Activated T-helper 1 cell treated with anti-CD3 and anti-CD28 coated beads, Interleukin-12 subunit alpha, Interleukin-12 subunit beta, Interleukin-2, Interleukin-4 antibody, amounts not matched to agents 30 ng/mL and 10 ng/mL and 1 ng/mL, durations not matched to agents 14 hours and 24 hours and 36 hours (primary cell): ENCODE measurements around the gene PDE6A. TPM values are rescaled to one million over a fixed set of nuclear protein-coding genes. Genes with fewer than 3 reads are reported as not detected.
"Not testable (repeated sequence)": the region's sequence is repeated elsewhere in the genome, so short reads cannot be mapped to it uniquely, and the experiment has no call there.

Experiments
- DNase-seq: peaks from one replicate; pipeline ENCODE4 v3.0.0; 2021; ENCODE audit warnings: low spot score
- H3K27ac Mint-ChIP-seq: one replicate; pipeline ENCODE4 v1.8.0; 2021; ENCODE audit warnings: mild to moderate bottlenecking, mixed read lengths
- H3K27me3 Mint-ChIP-seq: one replicate; pipeline ENCODE4 v1.8.0; 2022; ENCODE audit warnings: mild to moderate bottlenecking, moderate library complexity, mixed read lengths; ENCODE audit not compliant: insufficient read depth
- H3K36me3 Mint-ChIP-seq: one replicate; pipeline ENCODE4 v1.8.0; 2021; ENCODE audit warnings: low read depth, mixed read lengths
- H3K4me1 Mint-ChIP-seq: one replicate; pipeline ENCODE4 v1.8.0; 2021; ENCODE audit warnings: low read depth, mixed read lengths
- H3K4me3 Mint-ChIP-seq: one replicate; pipeline ENCODE4 v1.8.0; 2021; ENCODE audit warnings: mild to moderate bottlenecking, moderate library complexity, mixed read lengths
- H3K9me3 Mint-ChIP-seq: one replicate; pipeline ENCODE4 v1.8.0; 2021; ENCODE audit warnings: mixed read lengths
- intact Hi-C: fragments of 100-400 bp; cut with micrococcal nuclease; formaldehyde crosslinking; loops from one replicate; pipeline ENCODE4 v1.15.1; 2024
- total RNA-seq: library from RNA; stranded (reverse); gene quantifications from 2 replicates; pipeline ENCODE4 v1.2.3, GENCODE V29; 2022

PDE6A gene
- total RNA-seq, 1 donor from 2014 or later, result not detected

DNA sequence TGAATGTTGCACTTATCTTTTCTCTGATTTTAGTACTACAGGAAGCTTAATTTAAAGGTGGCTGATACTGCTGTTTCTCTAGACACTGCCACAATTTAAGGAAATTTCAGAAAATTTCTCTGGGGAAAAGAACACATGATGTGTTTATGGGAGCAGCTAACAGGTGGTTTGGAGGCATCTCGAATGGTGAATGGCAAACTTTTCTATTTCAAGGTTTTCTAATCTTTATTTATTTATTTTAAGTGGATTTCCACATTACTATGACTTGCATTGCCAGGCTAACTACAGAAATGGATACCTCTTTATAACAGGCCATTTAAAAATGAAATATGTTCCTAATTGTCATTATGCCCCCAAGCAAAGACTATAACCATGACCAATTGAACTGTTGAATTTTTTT, 50.4 kb downstream of the PDE6A start:
- no peaks in the 10 kb centered on the region for H3K9me3 Mint-ChIP-seq
- H3K4me1 Mint-ChIP-seq, result peaks cover 10% of the 10 kb centered on the region
- H3K27ac Mint-ChIP-seq, result no peak overlapping the region
- no peak for DNase-seq
- H3K36me3 Mint-ChIP-seq, result no peaks in the 10 kb centered on the region
- H3K4me3 Mint-ChIP-seq, result no peak overlapping the region
- peaks cover 1% of the 10 kb centered on the region for H3K27me3 Mint-ChIP-seq
- intact Hi-C loops, result no loop called here

DNA sequence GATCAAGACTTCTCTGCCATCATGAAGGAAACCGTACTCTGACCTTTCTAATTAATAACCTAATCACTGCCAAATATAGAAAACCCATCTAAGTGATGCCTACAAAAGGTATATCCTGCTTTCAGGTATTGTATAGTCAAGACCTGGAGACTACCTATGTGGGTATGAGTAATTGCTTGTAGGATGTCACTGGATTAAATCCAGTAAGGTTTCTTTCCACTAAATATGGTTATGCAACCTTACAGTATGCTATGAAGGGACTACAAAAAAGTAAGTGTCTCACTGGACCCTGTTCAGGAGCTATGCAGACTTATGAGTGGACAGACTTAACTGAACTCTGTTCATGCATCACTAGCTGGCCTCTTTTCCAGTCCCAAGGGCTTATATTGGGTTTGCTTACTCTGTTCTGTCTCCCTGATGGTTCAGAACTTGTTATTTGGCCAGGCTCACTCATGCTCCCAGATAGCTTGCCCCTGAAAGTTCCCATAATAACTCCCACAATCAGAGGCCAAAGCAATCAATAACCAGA, 51.1 kb downstream of the PDE6A start:
- no peak for DNase-seq
- no peaks in the 10 kb centered on the region for H3K36me3 Mint-ChIP-seq
- intact Hi-C loops, result no loop called here
- no peak overlapping the region for H3K27ac Mint-ChIP-seq
- no peak overlapping the region for H3K4me3 Mint-ChIP-seq
- no peaks in the 10 kb centered on the region for H3K9me3 Mint-ChIP-seq
- H3K4me1 Mint-ChIP-seq, result peaks cover 10% of the 10 kb centered on the region
- H3K27me3 Mint-ChIP-seq, result no peaks in the 10 kb centered on the region

DNA sequence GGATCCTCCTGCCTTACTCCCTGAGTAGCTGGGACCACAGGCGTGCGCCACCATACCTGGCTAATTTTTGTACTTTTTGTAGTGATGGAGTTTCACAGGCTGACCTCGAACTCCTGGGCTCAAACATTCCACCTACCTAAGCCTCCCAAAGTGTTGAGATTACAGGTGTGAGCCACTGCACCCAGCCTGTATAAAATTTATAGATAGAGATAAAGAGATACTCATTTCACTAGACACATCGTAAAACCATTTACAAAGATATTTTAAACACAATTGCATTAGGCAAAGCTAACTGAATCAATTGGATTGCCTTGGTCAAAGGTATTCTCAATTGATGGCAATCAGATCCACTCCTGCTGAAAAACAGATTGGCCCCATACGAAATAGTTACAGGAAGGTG, 52.0 kb downstream of the PDE6A start:
- Mint-ChIP-seq H3K36me3 (no peaks in the 10 kb centered on the region), H3K4me1 (peaks cover 10% of the 10 kb centered on the region), H3K9me3 (no peaks in the 10 kb centered on the region), H3K27ac (no peak overlapping the region), H3K4me3 (no peak overlapping the region), H3K27me3 (no peaks in the 10 kb centered on the region)
- intact Hi-C loops, result no loop called here
- no peak for DNase-seq

DNA sequence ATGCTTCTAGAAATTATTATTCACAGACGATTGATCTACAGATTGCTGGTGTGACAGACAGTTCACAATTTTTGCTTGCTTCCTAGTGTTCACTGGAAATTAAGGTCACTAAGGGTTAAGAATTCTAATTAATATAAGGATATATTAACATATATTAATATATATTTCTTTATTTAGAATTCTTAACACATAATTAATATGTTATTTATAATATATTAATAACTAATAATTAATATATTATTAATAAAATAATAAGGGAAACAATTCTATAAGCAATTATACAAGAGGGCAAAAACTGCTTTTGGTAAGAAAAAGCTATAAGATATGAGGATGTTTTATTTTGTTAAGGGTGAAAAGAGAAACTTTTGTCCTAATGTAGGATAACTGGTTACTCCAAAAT, 56.3 kb downstream of the PDE6A start:
- H3K4me3 Mint-ChIP-seq, result no peak overlapping the region
- no peak overlapping the region for H3K27ac Mint-ChIP-seq
- DNase-seq, result no peak
- intact Hi-C loops, result no loop called here
- H3K27me3 Mint-ChIP-seq, result no peaks in the 10 kb centered on the region
- H3K9me3 Mint-ChIP-seq, result no peaks in the 10 kb centered on the region
- no peaks in the 10 kb centered on the region for H3K36me3 Mint-ChIP-seq
- H3K4me1 Mint-ChIP-seq, result no peaks in the 10 kb centered on the region

DNA sequence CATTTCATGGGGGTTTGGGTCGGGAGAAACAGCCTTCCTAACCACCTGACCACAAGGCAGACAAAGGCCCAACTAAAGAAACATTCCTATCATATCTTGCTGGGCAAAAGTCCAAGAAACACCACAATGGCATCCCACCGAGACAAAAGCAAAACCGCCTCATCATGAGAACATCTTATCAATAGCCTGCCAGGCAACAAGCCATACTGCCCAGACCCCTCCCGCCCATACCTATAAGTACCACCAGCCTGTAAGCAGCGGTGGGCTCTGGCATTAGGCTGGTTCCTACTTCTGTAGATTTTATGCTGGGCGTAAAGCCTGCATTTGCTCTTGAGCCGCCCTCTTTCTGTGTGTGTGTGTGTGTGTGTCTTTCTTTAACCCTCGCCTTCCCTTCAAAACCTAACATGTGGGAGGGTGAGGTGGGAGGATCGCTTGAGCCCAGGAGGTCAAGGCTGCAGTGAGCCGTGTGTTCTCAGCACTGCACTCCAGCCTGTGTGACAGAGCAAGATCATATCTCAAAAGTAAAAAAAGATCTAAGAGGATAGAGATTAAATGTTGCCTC, 56.9 kb downstream of the PDE6A start:
- no peaks in the 10 kb centered on the region for H3K36me3 Mint-ChIP-seq
- no peaks in the 10 kb centered on the region for H3K27me3 Mint-ChIP-seq
- H3K9me3 Mint-ChIP-seq, result no peaks in the 10 kb centered on the region
- intact Hi-C loops, result no loop called here
- DNase-seq, result no peak
- H3K27ac Mint-ChIP-seq, result no peak overlapping the region
- no peak overlapping the region for H3K4me3 Mint-ChIP-seq
- H3K4me1 Mint-ChIP-seq, result no peaks in the 10 kb centered on the region

GRCh38 chr5:149886692-149887470, 57.7 kb downstream of the PDE6A start:
- no peaks in the 10 kb centered on the region for H3K4me1 Mint-ChIP-seq

DNA sequence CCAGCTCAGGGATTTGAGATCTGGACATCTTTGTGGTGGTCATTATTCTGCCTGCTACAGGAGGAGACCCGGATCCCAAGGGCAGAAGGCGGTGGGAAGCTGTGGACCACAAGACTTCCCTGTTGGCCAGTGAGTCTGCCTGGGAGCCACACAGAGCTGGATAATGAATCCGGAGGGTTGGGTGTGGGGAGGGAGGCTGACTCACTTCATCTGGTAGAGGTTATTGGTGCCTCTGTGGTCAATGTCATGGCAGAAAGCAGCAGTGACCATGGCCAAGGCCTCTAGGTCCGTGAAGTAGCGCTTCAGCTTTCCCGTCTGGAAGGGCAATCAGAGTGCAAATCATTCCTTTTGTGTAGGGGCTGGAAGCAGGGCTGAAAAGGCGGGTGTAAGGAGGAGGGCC, 58.5 kb downstream of the PDE6A start:
- intact Hi-C loops, result no loop called here
- Mint-ChIP-seq H3K4me1 (no peaks in the 10 kb centered on the region), H3K27ac (no peak overlapping the region), H3K27me3 (no peaks in the 10 kb centered on the region), H3K4me3 (no peak overlapping the region), H3K9me3 (no peaks in the 10 kb centered on the region), H3K36me3 (no peaks in the 10 kb centered on the region)
- DNase-seq, result no peak

More at GRCh38 chr5:149886692-149887470, 57.7 kb downstream of the PDE6A start:
- Mint-ChIP-seq H3K27ac (no peak overlapping the region), H3K4me3 (no peak overlapping the region), H3K27me3 (no peaks in the 10 kb centered on the region), H3K9me3 (no peaks in the 10 kb centered on the region), H3K36me3 (no peaks in the 10 kb centered on the region)
- no peak for DNase-seq
- intact Hi-C loops, result no loop called here

GRCh38 chr5:149885513-149885912, 59.1 kb downstream of the PDE6A start:
- no peaks in the 10 kb centered on the region for H3K36me3 Mint-ChIP-seq
- H3K4me3 Mint-ChIP-seq, result no peak overlapping the region
- no peaks in the 10 kb centered on the region for H3K9me3 Mint-ChIP-seq
- H3K27ac Mint-ChIP-seq, result no peak overlapping the region
- intact Hi-C loops, result no loop called here
- H3K4me1 Mint-ChIP-seq, result no peaks in the 10 kb centered on the region
- DNase-seq, result no peak
- H3K27me3 Mint-ChIP-seq, result no peaks in the 10 kb centered on the region

DNA sequence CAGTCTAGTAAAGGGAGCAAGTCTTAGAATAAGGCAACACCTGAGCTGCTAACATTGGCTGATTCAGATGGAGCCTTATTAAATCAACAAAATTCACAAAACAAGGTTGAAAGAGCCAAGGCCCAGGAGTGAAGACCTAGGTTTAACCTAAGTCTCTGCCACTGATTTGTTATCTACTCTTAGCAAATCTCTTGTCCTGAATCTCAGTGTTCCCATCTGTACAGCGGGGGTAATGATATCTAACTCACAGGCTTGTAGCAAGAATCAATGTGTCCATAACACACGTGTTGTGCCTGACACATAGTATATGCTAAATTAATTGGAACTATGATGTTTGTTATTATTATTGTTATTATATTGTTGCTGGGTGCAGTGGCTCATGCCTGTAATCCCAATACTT, 61.0 kb downstream of the PDE6A start:
- Mint-ChIP-seq H3K27me3 (peaks cover 2% of the 10 kb centered on the region), H3K27ac (no peak overlapping the region), H3K4me3 (no peak overlapping the region), H3K36me3 (no peaks in the 10 kb centered on the region), H3K4me1 (no peaks in the 10 kb centered on the region), H3K9me3 (no peaks in the 10 kb centered on the region)
- intact Hi-C loops, result no loop called here
- DNase-seq, result no peak

- not testable (repeated sequence) for H3K9me3 Mint-ChIP-seq, DNase-seq
Observed at GRCh38 chr5:149882633-149883032, 62.0 kb downstream of the PDE6A start.

GRCh38 chr5:149881874-149882273, 62.7 kb downstream of the PDE6A start:
- Mint-ChIP-seq H3K9me3 (no peaks in the 10 kb centered on the region), H3K4me3 (no peak overlapping the region), H3K27me3 (peaks cover 2% of the 10 kb centered on the region), H3K4me1 (no peaks in the 10 kb centered on the region), H3K36me3 (no peaks in the 10 kb centered on the region), H3K27ac (no peak overlapping the region)
- intact Hi-C loops, result no loop called here
- no peak for DNase-seq

More at GRCh38 chr5:149882633-149883032, 62.0 kb downstream of the PDE6A start:
- H3K27me3 Mint-ChIP-seq, H3K27ac Mint-ChIP-seq, H3K4me3 Mint-ChIP-seq, intact Hi-C loops, H3K36me3 Mint-ChIP-seq, H3K4me1 Mint-ChIP-seq: not testable (repeated sequence)

DNA sequence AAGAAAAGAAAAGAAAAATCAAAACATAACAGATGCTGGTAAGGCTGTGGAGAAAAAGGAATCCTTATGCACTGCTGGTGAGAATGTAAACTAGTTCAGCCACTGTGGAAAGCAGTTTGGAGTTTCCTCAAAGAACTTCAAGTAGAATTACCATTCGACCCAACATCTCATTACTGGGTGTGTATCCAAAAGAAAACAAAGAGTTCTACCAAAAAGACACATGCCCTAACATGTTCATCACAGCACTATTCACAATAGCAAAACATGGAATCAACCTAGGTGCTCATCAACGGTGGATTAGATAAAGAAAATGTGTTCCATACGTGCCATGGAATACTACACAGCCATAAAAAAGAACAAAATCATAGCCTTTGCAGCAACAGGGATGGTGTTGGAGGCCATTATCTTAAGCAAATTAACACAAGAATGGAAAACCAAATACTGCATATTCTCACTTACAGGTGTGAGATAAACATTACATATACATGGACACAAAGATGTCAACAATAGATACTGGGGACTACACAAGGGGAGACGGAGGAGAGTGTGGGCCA, 63.4 kb downstream of the PDE6A start:
- Mint-ChIP-seq H3K27ac (no peak overlapping the region), H3K27me3 (peaks cover 5% of the 10 kb centered on the region)

GRCh38 chr5:149879593-149879992, 65.0 kb downstream of the PDE6A start:
- H3K36me3 Mint-ChIP-seq, H3K9me3 Mint-ChIP-seq, H3K27ac Mint-ChIP-seq, H3K27me3 Mint-ChIP-seq, intact Hi-C loops, H3K4me1 Mint-ChIP-seq, DNase-seq, H3K4me3 Mint-ChIP-seq: not testable (repeated sequence)

More for the DNA sequence above, 63.4 kb downstream of the PDE6A start:
- no peaks in the 10 kb centered on the region for H3K4me1 Mint-ChIP-seq
- no peak for DNase-seq
- no peak overlapping the region for H3K4me3 Mint-ChIP-seq
- intact Hi-C loops, result no loop called here
- no peaks in the 10 kb centered on the region for H3K9me3 Mint-ChIP-seq
- no peaks in the 10 kb centered on the region for H3K36me3 Mint-ChIP-seq
